H1 (cell line): Measurements from ENCODE around the gene ZYG11B. TPM values are rescaled to one million over a fixed set of nuclear protein-coding genes. Genes with fewer than 3 reads are reported as not detected.
A peak's percentile ranks its signal among the peaks of the same experiment; 100 is the strongest.

ENCODE experiments used
- CTCF ChIA-PET: fragments of 300-600 bp; sonication (Branson Sonifier 250); formaldehyde crosslinking; loops from one replicate; lab custom pipeline; 2021; ENCODE audit not compliant: partially characterized antibody; lab: Charles Lee
- POLR2A ChIA-PET: fragments of 300-600 bp; sonication (Branson Sonifier 250); formaldehyde crosslinking; loops from one replicate; lab custom pipeline; 2021; ENCODE audit warnings: inconsistent platforms; ENCODE audit not compliant: partially characterized antibody; lab: Charles Lee
- DNase-seq, 2 experiments: peaks; one replicate each; pipeline versions ENCODE4 v3.0.0 to v3.0.0-alpha.2; 2010 to 2022; ENCODE audit warnings: low spot score in 2 of 2, low read depth in 1 of 2, mixed read lengths in 1 of 2
- FAIRE-seq: peaks from 2 replicates; lab custom pipeline; 2011; peaks lifted over from hg19 to GRCh38; lab: Jason Lieb, UNC
- H2AFZ ChIP-seq: 2 replicates; pipeline ENCODE4 v1.8.1; 2012; ENCODE audit warnings: low read length, inconsistent platforms
- H2AK5ac ChIP-seq: 2 replicates; pipeline ENCODE4 v1.6.1; 2013; ENCODE audit warnings: low read depth, low read length
- H2BK120ac ChIP-seq: replicated peaks from 2 replicates; pipeline ENCODE3; 2013; ENCODE audit warnings: low read depth, low read length, inconsistent platforms
- H2BK12ac ChIP-seq: 2 replicates; pipeline ENCODE4 v1.6.1; 2013; ENCODE audit warnings: low read depth, low read length
- H2BK15ac ChIP-seq: 2 replicates; pipeline ENCODE4 v1.6.1; 2013; ENCODE audit warnings: low read length
- H2BK20ac ChIP-seq: 2 replicates; pipeline ENCODE4 v1.6.1; 2013; ENCODE audit warnings: low read length
- H2BK5ac ChIP-seq: 2 replicates; pipeline ENCODE4 v1.6.1; 2013; ENCODE audit warnings: low read depth, low read length
- H3K14ac ChIP-seq: 2 replicates; pipeline ENCODE4 v1.6.1; 2013; ENCODE audit warnings: inconsistent platforms; ENCODE audit not compliant: insufficient read length
- H3K18ac ChIP-seq: 2 replicates; pipeline ENCODE4 v1.6.1; 2013; ENCODE audit warnings: low read length; ENCODE audit errors: extremely low read depth
- H3K23ac ChIP-seq: 2 replicates; pipeline ENCODE4 v1.6.1; 2013; ENCODE audit warnings: inconsistent platforms; ENCODE audit not compliant: insufficient read length
- H3K23me2 ChIP-seq: 2 replicates; pipeline ENCODE4 v1.6.1; 2013; ENCODE audit warnings: low read depth, low read length
- H3K27ac ChIP-seq: 2 replicates; pipeline ENCODE4 v1.6.1; 2011; ENCODE audit warnings: low read depth, low read length, inconsistent platforms
- H3K27me3 ChIP-seq, 4 experiments: replicated peaks in 1 of 4; 1 replicate in 1 of 4; 2 replicates in 3 of 4; pipeline versions ENCODE4 v1.6.1 to v1.8.1; 2011 to 2013; ENCODE audit warnings: low read length in 3 of 4, mild to moderate bottlenecking in 3 of 4, inconsistent platforms in 2 of 4, mixed read lengths in 2 of 4, moderate library complexity in 1 of 4; ENCODE audit not compliant: control insufficient read depth in 3 of 4, insufficient read depth in 3 of 4; ENCODE audit errors: extremely low read depth in 1 of 4
- H3K36me3 ChIP-seq, 4 experiments: 2 replicates each; pipeline versions ENCODE4 v1.6.1 to v1.8.1; 2011 to 2013; ENCODE audit warnings: mild to moderate bottlenecking in 4 of 4, low read length in 3 of 4, moderate library complexity in 2 of 4, control low read depth in 1 of 4, inconsistent platforms in 1 of 4; ENCODE audit not compliant: insufficient read depth in 4 of 4, control insufficient read depth in 2 of 4
- H3K4ac ChIP-seq: replicated peaks from 2 replicates; pipeline ENCODE3; 2013; ENCODE audit warnings: low read length, low read depth, mixed read lengths, inconsistent platforms; ENCODE audit not compliant: insufficient read length
- H3K4me1 ChIP-seq, 4 experiments: replicated peaks in 1 of 4; 1 replicate in 1 of 4; 2 replicates in 3 of 4; pipeline versions ENCODE4 v1.6.1 to v1.8.1; 2011 to 2013; ENCODE audit warnings: low read length in 3 of 4, inconsistent platforms in 2 of 4, mixed read lengths in 1 of 4; ENCODE audit not compliant: insufficient read depth in 4 of 4, control insufficient read depth in 3 of 4
- H3K4me2 ChIP-seq, 2 experiments: 2 replicates each; pipeline versions ENCODE4 v1.6.1 to v1.8.1; 2011 to 2013; ENCODE audit warnings: low read depth in 2 of 2, low read length in 2 of 2, control low read depth in 1 of 2, inconsistent platforms in 1 of 2, mild to moderate bottlenecking in 1 of 2; ENCODE audit not compliant: insufficient read depth in 1 of 2
- H3K4me3 ChIP-seq, 4 experiments: fragments of 200-600, 300-600 bp in 1 of 4; sonication (generic), shearing (Covaris generic), sonication (Bioruptor Twin) in 1 of 4; 2 replicates each; pipeline versions ENCODE4 v1.5.1 to v1.8.1; 2011 to 2016; ENCODE audit warnings: low read length in 4 of 4, low read depth in 3 of 4, control low read depth in 2 of 4, inconsistent platforms in 2 of 4, mild to moderate bottlenecking in 2 of 4, mixed read lengths in 1 of 4, moderate library complexity in 1 of 4; ENCODE audit not compliant: insufficient read depth in 2 of 4; ENCODE audit errors: extremely low read depth in 1 of 4
- H3K56ac ChIP-seq: replicated peaks from 2 replicates; pipeline ENCODE3; 2013; ENCODE audit warnings: low read depth, mild to moderate bottlenecking, mixed read lengths, low read length, inconsistent platforms; ENCODE audit not compliant: insufficient read length
- H3K79me1 ChIP-seq: 2 replicates; pipeline ENCODE4 v1.6.1; 2013; ENCODE audit warnings: low read depth, low read length, control low read depth
- H3K79me2 ChIP-seq, 2 experiments: 2 replicates each; pipeline versions ENCODE4 v1.6.1 to v1.8.1; 2012 to 2013; ENCODE audit warnings: low read length in 2 of 2, mild to moderate bottlenecking in 2 of 2, inconsistent platforms in 1 of 2; ENCODE audit not compliant: insufficient read depth in 2 of 2, control insufficient read depth in 1 of 2
- H3K9ac ChIP-seq, 4 experiments: replicated peaks in 1 of 4; 1 replicate in 1 of 4; 2 replicates in 3 of 4; pipeline versions ENCODE4 v1.6.1 to v1.8.1; 2011 to 2013; ENCODE audit warnings: low read depth in 3 of 4, low read length in 3 of 4, control low read depth in 2 of 4, mild to moderate bottlenecking in 2 of 4, moderate library complexity in 2 of 4, inconsistent platforms in 1 of 4; ENCODE audit errors: extremely low read depth in 1 of 4
- H3K9me3 ChIP-seq, 2 experiments: 2 replicates each; pipeline versions ENCODE4 v1.6.1 to v1.8.1; 2012 to 2013; ENCODE audit warnings: mild to moderate bottlenecking in 2 of 2, moderate library complexity in 2 of 2, control low read depth in 1 of 2, inconsistent platforms in 1 of 2, low read depth in 1 of 2, low read length in 1 of 2, mixed read lengths in 1 of 2; ENCODE audit not compliant: insufficient read depth in 2 of 2
- H4K20me1 ChIP-seq, 2 experiments: replicated peaks in 1 of 2; 2 replicates each; pipeline versions ENCODE3 to v1.8.1; 2011 to 2013; ENCODE audit warnings: inconsistent platforms in 2 of 2, low read length in 2 of 2, mild to moderate bottlenecking in 1 of 2; ENCODE audit not compliant: insufficient read depth in 2 of 2, control insufficient read depth in 1 of 2
- H4K5ac ChIP-seq: 2 replicates; pipeline ENCODE4 v1.6.1; 2013; ENCODE audit warnings: low read length, low read depth, mixed read lengths, inconsistent platforms; ENCODE audit not compliant: insufficient read length
- H4K8ac ChIP-seq: 2 replicates; pipeline ENCODE4 v1.8.0; 2013; ENCODE audit warnings: mild to moderate bottlenecking, moderate library complexity, low read length, inconsistent platforms; ENCODE audit not compliant: insufficient read depth; ENCODE audit errors: extremely low read depth
- H4K91ac ChIP-seq: replicated peaks from 2 replicates; pipeline ENCODE3; 2013; ENCODE audit warnings: low read length, mixed read lengths, inconsistent platforms; ENCODE audit not compliant: insufficient read length
- BACH1 ChIP-seq: IDR thresholded peaks from 2 replicates; pipeline ENCODE4 v1.6.1; 2012; ENCODE audit warnings: low read length, improper control_type of control experiment
- CHD2 ChIP-seq: IDR thresholded peaks from 2 replicates; pipeline ENCODE4 v1.6.1; 2012; ENCODE audit warnings: low read length, improper control_type of control experiment
- CTCF ChIP-seq, 3 experiments: IDR thresholded peaks; 1 replicate in 2 of 3; 2 replicates in 1 of 3; pipeline versions ENCODE4 v1.5.1 to v1.6.1; 2011; ENCODE audit warnings: low read length in 3 of 3, mild to moderate bottlenecking in 3 of 3, inconsistent platforms in 2 of 3, low read depth in 1 of 3, moderate library complexity in 1 of 3; ENCODE audit not compliant: insufficient read depth in 1 of 3; ENCODE audit errors: control extremely low read depth in 1 of 3
- EP300 ChIP-seq, 2 experiments: IDR thresholded peaks; 1 replicate in 1 of 2; 2 replicates in 1 of 2; pipeline ENCODE4 v1.6.1; 2011 to 2012; ENCODE audit warnings: low read depth in 2 of 2, low read length in 2 of 2, mild to moderate bottlenecking in 2 of 2, borderline replicate concordance in 1 of 2, inconsistent platforms in 1 of 2, moderate library complexity in 1 of 2
- GABPA ChIP-seq: IDR thresholded peaks from 2 replicates; pipeline ENCODE4 v1.6.1; 2011; ENCODE audit warnings: mild to moderate bottlenecking, low read length, moderate library complexity, borderline replicate concordance; ENCODE audit not compliant: insufficient read depth
- GTF2F1 ChIP-seq: IDR thresholded peaks from 2 replicates; pipeline ENCODE4 v1.6.1; 2012; ENCODE audit warnings: low read depth, low read length, improper control_type of control experiment, borderline replicate concordance
- MAFK ChIP-seq: IDR thresholded peaks from 2 replicates; pipeline ENCODE4 v1.6.1; 2012; ENCODE audit warnings: low read depth, mild to moderate bottlenecking, improper control_type of control experiment, low read length
- PHF8 ChIP-seq: fragments of 200-600 bp; sonication (generic); conservative IDR thresholded peaks from 2 replicates; pipeline ENCODE4 v1.7.1; 2012; ENCODE audit warnings: low read depth, mild to moderate bottlenecking, inconsistent platforms, low read length, moderate library complexity
- SIX5 ChIP-seq: IDR thresholded peaks from 2 replicates; pipeline ENCODE4 v1.6.1; 2011; ENCODE audit warnings: mild to moderate bottlenecking, low read depth, low read length
- TCF12 ChIP-seq: IDR thresholded peaks from 2 replicates; pipeline ENCODE4 v1.6.1; 2011; ENCODE audit warnings: low read depth, mild to moderate bottlenecking, low read length
- WGBS, 2 experiments: shearing (Covaris generic) in 1 of 2; methylation state at CpG; one replicate each; pipeline versions ENCODE4 v1.1.6 to v1.1.7; 2013 to 2015; ENCODE audit warnings: low lambda C conversion rate in 2 of 2, mixed read lengths in 2 of 2, inconsistent platforms in 1 of 2, low coverage in 1 of 2, missing lambda C conversion rate in 1 of 2; ENCODE audit not compliant: insufficient replicate concordance in 2 of 2, insufficient coverage in 1 of 2, insufficient read length in 1 of 2; ENCODE audit errors: extremely low coverage in 1 of 2, missing lambda C conversion rate in 1 of 2; 5-methylcytosine and 5-hydroxymethylcytosine counted together
- polyA plus RNA-seq, 7 experiments: library from polyadenylated mRNA; depleted of rRNA in 3 of 7; stranded (reverse) in 5 of 7; unstranded in 2 of 7; fragments of >200 nt in 5 of 7; fragments of 200-250 nt in 2 of 7; gene quantifications; 1 replicate in 5 of 7; 2 replicates in 1 of 7; 4 replicates in 1 of 7; pipeline versions ENCODE4 v1.2.1 to v1.2.3, GENCODE V29; 2011 to 2013; ENCODE audit warnings: missing spikeins in 2 of 7, mixed read lengths in 2 of 7
- total RNA-seq: library from RNA; stranded (reverse); fragmentation: NEBNext Ultra II Directional; extraction: Animal tissue kit (Norgen Biotek cat#: 25700); gene quantifications from 2 replicates; pipeline ENCODE4 v1.2.1, GENCODE V29; 2021

Gene ZYG11B
- total and polyA plus RNA-seq, 2 of the 8 experiments (the other 6 are each of a cell fraction or from before 2014, with no cell fraction given): 4.4 to 20.9 TPM

GRCh38 chr1:52725903-52726264, 369 bp upstream of the ZYG11B start:
- FAIRE-seq (no peak), DNase-seq (no peak)
- no peak overlapping the region for H3K4ac ChIP-seq
- H3K18ac ChIP-seq: no peak overlapping the region; the same call in 1 of the 2 replicates
- no peaks in the 10 kb centered on the region for H3K9me3 ChIP-seq
- H2BK20ac ChIP-seq: no peak overlapping the region
- H2BK15ac ChIP-seq: no peak overlapping the region
- peak overlapping the region in 2 of 4 experiments; percentile 25 to 82; a peak in 3 of 8 replicates for H3K4me3 ChIP-seq
- H4K8ac ChIP-seq: no peak overlapping the region
- H3K4me2 ChIP-seq: peak overlapping the region; percentile 57 to 100
- no peaks in the 10 kb centered on the region for H3K27me3 ChIP-seq
- no peaks in the 10 kb centered on the region for H3K36me3 ChIP-seq
- H3K79me1 ChIP-seq: peaks cover 7% of the 10 kb centered on the region; the same call in 1 of the 2 replicates
- CTCF ChIA-PET: interaction anchor here (0.8 to 1.6 kb wide), 4 partner anchors 8 to 109 kb away, joined by 3 read pairs; no protein-coding TSS in a partner anchor
- H3K79me2 ChIP-seq: peaks cover 3 to 24% of the 10 kb centered on the region in 2 experiments; a peak in 3 of 4 replicates
- no peaks in the 10 kb centered on the region; a peak in 1 of 7 replicates for H3K4me1 ChIP-seq
- H2BK12ac ChIP-seq: no peak overlapping the region
- H2AK5ac ChIP-seq: no peak overlapping the region
- POLR2A ChIA-PET: interaction anchor here (0.7 to 1.9 kb wide), 7 partner anchors 12 to 322 kb away, joined by 3 to 7 read pairs (median 3); partner anchors contain the start of genes COA7, ORC1 and PRPF38A
- H3K23ac ChIP-seq: no peak overlapping the region
- peak overlapping the region; percentile 98 for H2AFZ ChIP-seq
- no peak overlapping the region for H2BK5ac ChIP-seq
- peaks cover 9% of the 10 kb centered on the region for H3K23me2 ChIP-seq
- H4K20me1 ChIP-seq: peaks cover 2% of the 10 kb centered on the region in 2 experiments
- no peak overlapping the region for H3K56ac ChIP-seq
- H4K91ac ChIP-seq: no peak overlapping the region
- no peak overlapping the region for H4K5ac ChIP-seq
- H3K9ac ChIP-seq: no peak overlapping the region
- WGBS, 2 experiments: 23 to 83% methylated on average over 1 to 5 of the region's 6 CpGs
- no peak overlapping the region for H2BK120ac ChIP-seq
- no peak overlapping the region for H3K27ac ChIP-seq
- no peak overlapping the region for H3K14ac ChIP-seq
- TF ChIP-seq TCF12 (no peak), EP300 (IDR thresholded peaks at IDR 0.05; ENCODE audit: borderline replicate concordance in 1 of 2, low read depth in 2 of 2, low read length in 2 of 2) (no peak), SIX5 (no peak), BACH1 (no peak), PHF8 (no peak), CTCF (IDR thresholded peaks at IDR 0.05; ENCODE audit: control extremely low read depth in 1 of 3, insufficient read depth in 1 of 3, low read depth in 1 of 3, low read length in 3 of 3) (no peak), MAFK (no peak), GABPA (no peak), CHD2 (no peak), GTF2F1 (no peak)
